Muscle of arm (tissue), 14 donors: ENCODE data around the gene RPGRIP1L. TPM values are rescaled to one million over a fixed set of nuclear protein-coding genes. Genes with fewer than 3 reads are reported as not detected.

Experiments used
- DNase-seq: peaks from one replicate; pipeline ENCODE4 v3.0.0-alpha.2; 2013
- long read RNA-seq, 11 donors: transcript quantifications; one replicate each; lab custom pipeline, GENCODE V29; 2026
- polyA plus RNA-seq, 12 donors: library from polyadenylated mRNA; unstranded; fragments of 120-200 nt; gene quantifications; one replicate each; pipeline ENCODE4 v1.2.1, GENCODE V29; 2013; ENCODE audit not compliant: insufficient read length in 12 of 12

Gene RPGRIP1L
- polyA plus RNA-seq, result 10 to 100 TPM in 4 of 12 donors, 1 to 10 TPM in 7, not detected in 1; 6.4 to 19.0 (median 8.4) TPM
- long read RNA-seq, donor 1, partial matches to known transcripts, result 0 of 1 reads
- long read RNA-seq, donor 1, other reads (novel, unspliced or antisense), result 0 of 1 reads
- long read RNA-seq, donor 2, partial matches to known transcripts, result 0 of 3 reads
- long read RNA-seq, donor 2, other reads (novel, unspliced or antisense), result 0 of 3 reads
- long read RNA-seq, donor 3, result 0 reads
- long read RNA-seq, donor 4, partial matches to known transcripts, result 0 of 2 reads
- long read RNA-seq, donor 4, other reads (novel, unspliced or antisense), result 0 of 2 reads
- long read RNA-seq, donor 5, partial matches to known transcripts, result 0 of 2 reads
- long read RNA-seq, donor 5, other reads (novel, unspliced or antisense), result 0 of 2 reads
- long read RNA-seq, donor 6, result 0 reads
- long read RNA-seq, donor 7, result 0 reads
- long read RNA-seq, donor 8, full-length matches to known transcripts, result 2 of 2 reads
- long read RNA-seq, donor 8, partial matches to known transcripts, result 0 of 2 reads
- long read RNA-seq, donor 8, other reads (novel, unspliced or antisense), result 0 of 2 reads
- long read RNA-seq, donor 9, partial matches to known transcripts, result 0 of 2 reads
- long read RNA-seq, donor 9, other reads (novel, unspliced or antisense), result 0 of 2 reads
- long read RNA-seq, donor 10, partial matches to known transcripts, result 0 of 2 reads
- long read RNA-seq, donor 10, other reads (novel, unspliced or antisense), result 0 of 2 reads
- long read RNA-seq, donor 11, partial matches to known transcripts, result 0 of 2 reads
- long read RNA-seq, donor 11, other reads (novel, unspliced or antisense), result 0 of 2 reads

- DNase-seq, result peak; percentile 100
These were observed at the start of gene RPGRIP1L, which contains the start of gene FTO for GRCh38 chr16:53703590-53704444. Gene RPGRIP1L (minus strand): TSS chr16:53703859. CDS start chr16:53700723, 3,136 bp downstream. Gene FTO (plus strand): TSS chr16:53704156.

- DNase-seq, result no peak
These were observed 49.8 kb upstream of the RPGRIP1L start for GRCh38 chr16:53753431-53753830.

DNA sequence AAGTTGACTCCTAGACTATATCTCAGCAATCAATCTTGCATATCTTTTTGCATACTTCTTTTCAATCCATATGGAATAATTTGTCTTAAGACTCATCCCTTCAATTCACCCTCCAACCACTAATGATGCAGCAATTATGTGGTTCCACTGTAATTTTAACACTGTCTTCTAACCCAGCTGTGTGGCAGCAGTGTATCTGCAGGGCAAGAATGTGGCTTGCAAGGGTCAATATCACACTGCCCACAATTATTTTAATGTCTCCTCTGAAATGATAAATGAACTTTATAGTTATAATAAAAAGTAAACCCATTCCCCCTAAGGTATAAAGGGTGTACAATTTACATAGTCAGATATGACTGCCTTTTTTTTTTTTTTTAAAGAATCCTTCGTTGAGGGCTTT, 48.9 kb upstream of the RPGRIP1L start:
- DNase-seq, result no peak

- no peak for DNase-seq
These were observed 42.2 kb upstream of the RPGRIP1L start for GRCh38 chr16:53745753-53746266.

DNA sequence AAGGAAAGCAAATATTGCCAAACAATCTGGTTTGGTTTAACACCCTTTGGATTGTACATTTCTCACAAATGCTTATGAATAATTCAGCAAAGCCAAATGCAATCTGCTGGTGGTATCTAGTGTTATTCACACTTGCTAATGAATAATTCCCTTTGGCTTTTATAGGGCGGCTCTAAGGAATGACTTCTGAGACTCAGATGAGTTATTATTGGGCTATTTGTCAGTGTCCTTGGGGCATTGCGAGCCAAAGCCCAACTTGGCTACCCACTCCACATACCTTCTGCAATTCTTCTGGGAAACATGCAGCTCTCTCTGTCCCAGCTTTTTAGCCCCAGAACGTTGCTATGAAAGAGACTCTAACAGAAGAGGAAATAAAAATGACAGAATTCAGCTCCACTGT, 41.4 kb upstream of the RPGRIP1L start:
- no peak for DNase-seq

GRCh38 chr16:53744449-53744848, 40.8 kb upstream of the RPGRIP1L start:
- DNase-seq, result no peak

DNA sequence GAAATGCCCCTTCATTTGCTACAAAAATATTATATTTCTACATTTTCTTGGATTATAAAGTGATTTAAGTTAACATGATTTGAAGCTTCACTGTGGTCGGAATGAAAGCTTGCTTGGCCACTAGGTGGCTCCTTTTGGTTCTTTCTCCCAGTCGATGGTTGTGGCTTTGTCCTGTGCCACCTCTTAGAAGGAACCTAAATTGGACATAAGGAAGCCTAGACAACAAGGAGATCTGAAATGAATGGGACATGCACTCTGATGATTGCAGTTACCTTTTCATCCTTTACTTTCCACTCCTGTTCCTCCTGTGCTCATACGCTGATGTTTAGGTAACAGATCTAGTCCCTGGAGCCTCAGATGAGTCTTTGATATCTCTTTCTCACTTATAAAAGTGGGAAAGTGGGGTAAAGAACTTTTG, 39.5 kb upstream of the RPGRIP1L start:
- no peak for DNase-seq

DNA sequence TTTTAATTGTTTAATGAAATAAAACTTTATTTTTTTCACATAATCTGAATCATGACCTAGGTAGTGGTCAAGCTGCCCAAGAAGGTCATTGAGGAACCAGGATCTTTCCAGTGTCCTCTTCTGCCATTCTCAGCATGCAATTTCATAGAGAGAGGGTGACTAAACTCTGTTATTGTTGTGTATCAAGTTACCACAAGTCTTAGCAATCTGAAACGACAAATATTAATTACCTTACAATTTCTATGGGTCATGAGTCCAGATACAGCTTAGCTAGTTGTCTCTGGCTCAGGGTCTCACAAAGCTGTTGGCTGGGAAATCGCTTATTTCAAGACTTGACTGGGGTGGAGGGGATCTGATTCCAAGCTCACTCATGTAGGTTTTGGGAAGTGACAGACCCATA, 37.9 kb upstream of the RPGRIP1L start:
- no peak for DNase-seq

- no peak for DNase-seq
These were observed 37.4 kb upstream of the RPGRIP1L start for GRCh38 chr16:53740933-53741531.

- DNase-seq, result no peak
These were observed 36.8 kb upstream of the RPGRIP1L start for GRCh38 chr16:53740476-53740875.

- no peak for DNase-seq
These were observed 33.9 kb upstream of the RPGRIP1L start for GRCh38 chr16:53737552-53737951.

GRCh38 chr16:53736297-53736696, 32.6 kb upstream of the RPGRIP1L start:
- DNase-seq, result no peak

DNA sequence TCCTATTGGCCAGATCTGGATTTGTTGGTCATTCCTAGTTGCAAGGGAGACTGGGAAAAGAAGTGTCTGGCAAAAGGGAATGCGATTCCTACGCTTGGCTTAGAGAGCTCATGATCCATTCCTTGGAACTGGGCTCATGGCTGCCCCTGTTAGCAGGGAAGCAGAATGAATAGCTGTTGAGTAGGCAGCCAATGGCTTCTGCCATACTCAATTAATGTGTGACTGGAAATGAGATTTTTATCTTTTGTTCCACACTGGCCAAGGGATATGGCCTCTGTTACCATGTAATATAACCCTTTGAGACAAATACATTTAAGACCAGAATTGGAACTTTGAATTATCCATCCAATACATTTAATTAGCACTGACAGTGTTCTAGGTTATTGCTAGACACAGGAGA, 31.2 kb upstream of the RPGRIP1L start:
- no peak for DNase-seq

DNA sequence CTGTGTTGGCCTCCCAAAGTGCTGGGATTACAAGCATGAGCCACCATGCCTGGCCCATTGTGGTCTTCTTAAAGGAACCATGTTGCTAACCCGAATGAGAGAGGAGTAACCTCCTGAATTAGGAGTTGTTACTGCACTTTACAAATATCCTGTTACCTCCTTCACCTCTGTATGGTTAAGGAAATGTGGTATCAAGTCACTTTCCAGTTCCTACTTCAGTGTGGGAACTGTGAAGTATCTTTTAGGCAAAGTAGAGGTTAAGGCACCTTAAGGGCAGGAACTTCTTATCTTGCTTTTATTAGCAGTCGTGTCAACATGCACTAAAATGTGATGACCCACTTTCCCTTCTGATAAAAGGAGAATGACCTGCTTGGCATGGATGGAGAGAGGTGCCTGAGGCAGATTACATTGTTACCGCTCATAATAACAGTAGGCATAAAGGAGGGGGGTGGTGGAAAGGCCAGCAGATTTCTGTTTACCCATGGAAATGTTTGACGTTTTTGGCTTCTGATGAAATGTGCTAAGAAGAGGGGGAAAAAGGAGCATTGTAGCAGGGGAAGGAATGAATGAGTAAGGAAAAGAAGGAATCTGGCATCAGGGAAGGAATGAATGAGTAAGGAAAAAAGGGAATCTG, 28.8 kb upstream of the RPGRIP1L start:
- no peak for DNase-seq

DNA sequence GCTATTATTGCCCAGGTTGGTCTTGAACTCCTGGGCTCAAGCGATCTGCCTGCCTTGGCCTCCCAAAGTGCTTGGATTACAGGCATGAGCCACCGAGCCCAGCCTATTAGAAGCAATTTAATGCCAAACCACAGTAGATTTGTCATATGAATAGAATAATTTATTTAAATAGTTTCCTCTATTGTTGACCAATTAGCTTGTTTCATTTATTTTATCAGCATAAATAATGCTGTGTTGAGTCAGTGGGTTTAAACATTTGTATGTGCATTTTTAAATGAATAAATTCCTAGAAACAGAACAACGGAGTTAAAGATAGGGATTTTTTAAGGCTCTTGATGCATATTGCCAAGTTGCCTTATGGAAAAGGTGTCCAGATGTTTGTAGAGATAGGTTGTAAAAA, 27.0 kb upstream of the RPGRIP1L start:
- DNase-seq, result no peak

DNA sequence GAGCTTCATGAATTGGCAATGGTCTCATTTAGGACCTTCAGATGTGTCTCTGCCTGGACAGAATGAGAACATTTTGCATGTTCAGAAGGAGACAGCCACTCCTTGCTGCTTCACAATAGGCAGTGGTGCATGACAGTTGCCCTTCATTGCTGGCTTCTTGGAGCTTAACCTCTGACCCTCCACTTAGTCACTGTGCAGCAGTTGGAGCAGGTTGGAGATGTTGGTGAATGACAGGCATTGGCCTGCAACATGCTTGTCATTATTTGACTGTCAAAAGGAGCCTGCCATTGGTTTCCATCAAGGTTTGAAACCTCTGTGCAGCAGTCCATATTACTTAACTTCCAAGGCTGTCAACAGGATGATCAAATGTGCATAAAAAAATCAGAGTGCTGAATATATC, 23.0 kb upstream of the RPGRIP1L start:
- DNase-seq, result no peak

DNA sequence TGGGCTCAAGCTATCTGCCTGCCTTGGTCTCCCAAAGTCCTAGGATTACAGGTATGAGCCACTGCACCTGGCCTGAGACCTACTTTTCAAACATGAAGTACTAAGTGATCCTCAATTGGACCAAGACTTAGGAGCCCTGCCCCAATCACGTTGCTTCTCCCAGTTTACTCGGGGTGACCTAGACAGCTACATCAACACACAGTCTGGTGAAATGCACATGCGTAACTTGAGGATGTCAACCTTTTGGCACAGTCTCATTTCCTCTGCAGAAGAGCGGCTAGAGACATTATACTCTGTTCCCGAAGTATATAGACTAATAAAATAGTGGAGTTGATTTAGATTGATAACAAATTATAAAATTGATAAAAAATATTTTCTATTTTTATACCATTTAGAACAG, 17.4 kb upstream of the RPGRIP1L start:
- DNase-seq, result no peak

DNA sequence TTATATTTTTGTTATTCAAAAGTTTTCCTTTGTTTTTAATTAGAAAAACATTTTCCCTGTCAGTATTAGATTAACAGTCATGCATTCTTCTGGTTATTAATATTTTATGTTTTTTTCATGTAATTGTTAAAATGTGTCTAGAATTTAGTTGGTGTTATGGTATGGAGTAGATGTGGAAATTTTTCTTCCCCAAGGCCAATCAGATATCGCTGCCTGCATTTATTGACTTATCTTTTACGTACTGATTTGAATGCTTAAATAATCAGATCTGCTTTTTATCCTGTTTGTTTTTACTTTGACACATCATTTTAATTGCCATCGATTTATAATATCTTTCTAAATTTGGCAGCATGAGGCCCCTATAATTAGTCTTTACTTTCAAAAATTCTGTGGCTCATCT, 13.9 kb upstream of the RPGRIP1L start:
- DNase-seq, result no peak

- DNase-seq, result no peak
These were observed 11.3 kb upstream of the RPGRIP1L start for GRCh38 chr16:53715023-53715384.

GRCh38 chr16:53714205-53715022, 10.8 kb upstream of the RPGRIP1L start:
- DNase-seq, result peak; percentile 85
